GM23338 (cell line): ENCODE results near the gene LATS2. TPM values are rescaled to one million over a fixed set of nuclear protein-coding genes. Genes with fewer than 3 reads are reported as not detected.

Source experiments
- ATAC-seq: fragments of 200-7000 bp; cut with Tn5 transposase; 3 replicates; pipeline ENCODE4 v1.9.1; 2020
- DNase-seq: peaks from one replicate; pipeline ENCODE4 v3.0.0-alpha.2; 2015; ENCODE audit warnings: low spot score
- H2AFZ ChIP-seq: fragments of 200-600 bp; sonication (generic); 2 replicates; pipeline ENCODE4 v1.8.0; 2016; ENCODE audit warnings: antibody characterized with exemption, mild to moderate bottlenecking, moderate library complexity
- H3F3A ChIP-seq: fragments of 200-600 bp; sonication (generic); replicated peaks from 2 replicates; pipeline ENCODE4 v1.8.0; 2017; ENCODE audit warnings: antibody characterized with exemption, mixed run types, low read depth
- H3K27ac ChIP-seq: fragments of 200-600 bp; sonication (generic); 2 replicates; pipeline ENCODE4 v1.6.1; 2016; ENCODE audit warnings: low read depth
- H3K27me3 ChIP-seq: fragments of 200-600 bp; sonication (generic); 2 replicates; pipeline ENCODE4 v1.8.0; 2016; ENCODE audit warnings: mild to moderate bottlenecking, mixed run types, moderate library complexity; ENCODE audit not compliant: insufficient read depth
- H3K36me3 ChIP-seq: fragments of 200-600 bp; sonication (generic); 2 replicates; pipeline ENCODE4 v1.8.0; 2016; ENCODE audit warnings: mild to moderate bottlenecking; ENCODE audit not compliant: insufficient read depth
- H3K4me1 ChIP-seq: fragments of 200-600 bp; sonication (generic); 2 replicates; pipeline ENCODE4 v1.8.0; 2016; ENCODE audit warnings: mild to moderate bottlenecking, moderate library complexity; ENCODE audit not compliant: insufficient read depth
- H3K4me2 ChIP-seq: fragments of 200-600 bp; sonication (generic); 2 replicates; pipeline ENCODE4 v1.7.1; 2017; ENCODE audit warnings: mixed run types
- H3K4me3 ChIP-seq: fragments of 200-600 bp; sonication (generic); 2 replicates; pipeline ENCODE4 v1.6.1; 2016; ENCODE audit warnings: mixed run types
- H3K79me2 ChIP-seq: fragments of 200-600 bp; sonication (generic); replicated peaks from 2 replicates; pipeline ENCODE4 v1.8.0; 2017; ENCODE audit warnings: mild to moderate bottlenecking; ENCODE audit not compliant: insufficient read depth
- H3K9me2 ChIP-seq: fragments of 200-600 bp; sonication (generic); 2 replicates; pipeline ENCODE4 v1.8.0; 2017; ENCODE audit not compliant: insufficient read depth
- H4K20me1 ChIP-seq: fragments of 200-600 bp; sonication (generic); replicated peaks from 2 replicates; pipeline ENCODE4 v1.8.0; 2017; ENCODE audit warnings: mild to moderate bottlenecking; ENCODE audit not compliant: insufficient read depth
- H3K27ac Mint-ChIP-seq: 2 replicates; pipeline ENCODE4 v1.8.0; 2020; ENCODE audit warnings: inconsistent platforms, mild to moderate bottlenecking, moderate library complexity, mixed read lengths
- H3K27me3 Mint-ChIP-seq: 3 replicates; pipeline ENCODE4 v1.8.0; 2022; ENCODE audit warnings: low read depth, mild to moderate bottlenecking, moderate library complexity, mixed read lengths, inconsistent platforms; ENCODE audit not compliant: insufficient read depth, poor library complexity
- H3K36me3 Mint-ChIP-seq: 3 replicates; pipeline ENCODE4 v1.8.0; 2021; ENCODE audit warnings: low read depth, mild to moderate bottlenecking, inconsistent platforms, moderate library complexity, mixed read lengths
- H3K4me1 Mint-ChIP-seq: 3 replicates; pipeline ENCODE4 v1.8.0; 2020; ENCODE audit warnings: mild to moderate bottlenecking, inconsistent platforms, mixed read lengths
- H3K4me3 Mint-ChIP-seq: 3 replicates; pipeline ENCODE4 v1.8.0; 2021; ENCODE audit warnings: moderate library complexity, mild to moderate bottlenecking, inconsistent platforms, mixed read lengths
- H3K9me3 Mint-ChIP-seq: 3 replicates; pipeline ENCODE4 v1.8.0; 2020; ENCODE audit warnings: moderate library complexity, mild to moderate bottlenecking, inconsistent platforms, mixed read lengths
- CREB1 ChIP-seq: fragments of 250-450 bp; sonication (Bioruptor Pico); IDR thresholded peaks from 2 replicates; pipeline ENCODE4 v1.5.0; 2020; ENCODE audit warnings: low read depth, mild to moderate bottlenecking, moderate library complexity
- EZH2phosphoT487 ChIP-seq: fragments of 200-600 bp; sonication (generic); IDR thresholded peaks from one replicate; pipeline ENCODE4 v1.8.1; 2018; ENCODE audit warnings: antibody characterized with exemption; ENCODE audit not compliant: unreplicated experiment
- ZNF331 ChIP-seq: fragments of 250-450 bp; sonication (Bioruptor Pico); IDR thresholded peaks from 2 replicates; pipeline ENCODE4 v1.5.0; 2020; ENCODE audit warnings: low read depth, mild to moderate bottlenecking, moderate library complexity
- polyA plus RNA-seq: library from polyadenylated mRNA; unstranded; fragments of >200 nt; fragmentation: Nextera tagmentation; extraction: Ambion mirVana; gene quantifications from 2 replicates; pipeline ENCODE4 v1.2.1, GENCODE V29; 2016
- total RNA-seq: library from RNA; depleted of rRNA; stranded (reverse); fragments of >200 nt; shearing (Covaris generic); gene quantifications from 2 replicates; pipeline ENCODE4 v1.2.3, GENCODE V29; 2014
- TF ChIP-seq, protein P1 (sequence below): fragments of 250-450 bp; sonication (Bioruptor Pico); IDR thresholded peaks from 2 replicates; pipeline ENCODE4 v1.5.0; 2020; ENCODE audit warnings: mild to moderate bottlenecking, moderate library complexity
- TF ChIP-seq, protein P2 (sequence below), 2 experiments: fragments of 200-600 bp in 1 of 2; sonication (generic) in 1 of 2; conservative IDR thresholded peaks; 2 replicates each; pipeline versions ENCODE4 v1.5.1 to v1.6.1; 2016 to 2017; ENCODE audit warnings: antibody characterized with exemption in 2 of 2, low read depth in 2 of 2, mild to moderate bottlenecking in 2 of 2, moderate library complexity in 1 of 2

The LATS2 gene
- total and polyA plus RNA-seq, 2 experiments from 2014 or later, result 10.5 to 25.4 TPM

DNA sequence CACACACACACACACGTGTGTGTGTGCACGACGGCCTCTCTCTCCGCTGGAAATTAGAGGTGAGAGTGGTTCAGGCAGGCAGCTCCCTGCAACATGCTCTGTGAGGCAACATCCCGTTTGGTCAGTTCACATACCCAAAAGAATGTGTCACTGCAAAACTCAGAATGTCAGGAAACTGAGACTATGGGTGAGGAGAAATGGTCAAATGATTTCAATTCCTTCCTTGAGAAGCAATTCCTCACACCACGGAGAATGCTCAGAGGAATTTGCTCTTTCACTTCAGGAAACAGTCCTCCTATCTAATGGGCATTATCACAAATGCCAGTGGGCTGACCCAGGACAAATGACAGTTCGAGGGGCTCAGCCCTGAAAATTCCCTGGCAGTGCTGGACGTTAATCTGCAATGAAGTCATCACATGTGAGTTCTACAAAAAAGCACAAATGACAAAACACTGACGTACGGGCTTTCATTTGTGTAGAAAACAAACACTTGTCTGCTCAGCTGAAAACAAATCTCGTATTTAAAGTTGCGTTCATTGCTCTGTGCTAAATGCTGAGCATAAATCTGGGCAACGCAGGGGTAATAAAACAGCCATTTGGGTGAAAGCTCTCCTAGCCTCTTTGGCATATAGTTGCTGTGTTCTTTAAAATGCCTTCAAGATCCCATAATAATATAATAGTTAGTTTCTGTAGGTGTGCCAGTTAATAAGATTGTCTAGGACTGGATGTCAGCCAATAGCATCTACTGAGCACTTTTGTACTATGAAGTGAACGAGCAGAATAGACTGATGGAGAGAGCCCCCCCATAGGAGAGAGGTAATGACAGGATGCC, 18.6 kb upstream of the LATS2 start (continued):
- TF ChIP-seq, protein P1, sequence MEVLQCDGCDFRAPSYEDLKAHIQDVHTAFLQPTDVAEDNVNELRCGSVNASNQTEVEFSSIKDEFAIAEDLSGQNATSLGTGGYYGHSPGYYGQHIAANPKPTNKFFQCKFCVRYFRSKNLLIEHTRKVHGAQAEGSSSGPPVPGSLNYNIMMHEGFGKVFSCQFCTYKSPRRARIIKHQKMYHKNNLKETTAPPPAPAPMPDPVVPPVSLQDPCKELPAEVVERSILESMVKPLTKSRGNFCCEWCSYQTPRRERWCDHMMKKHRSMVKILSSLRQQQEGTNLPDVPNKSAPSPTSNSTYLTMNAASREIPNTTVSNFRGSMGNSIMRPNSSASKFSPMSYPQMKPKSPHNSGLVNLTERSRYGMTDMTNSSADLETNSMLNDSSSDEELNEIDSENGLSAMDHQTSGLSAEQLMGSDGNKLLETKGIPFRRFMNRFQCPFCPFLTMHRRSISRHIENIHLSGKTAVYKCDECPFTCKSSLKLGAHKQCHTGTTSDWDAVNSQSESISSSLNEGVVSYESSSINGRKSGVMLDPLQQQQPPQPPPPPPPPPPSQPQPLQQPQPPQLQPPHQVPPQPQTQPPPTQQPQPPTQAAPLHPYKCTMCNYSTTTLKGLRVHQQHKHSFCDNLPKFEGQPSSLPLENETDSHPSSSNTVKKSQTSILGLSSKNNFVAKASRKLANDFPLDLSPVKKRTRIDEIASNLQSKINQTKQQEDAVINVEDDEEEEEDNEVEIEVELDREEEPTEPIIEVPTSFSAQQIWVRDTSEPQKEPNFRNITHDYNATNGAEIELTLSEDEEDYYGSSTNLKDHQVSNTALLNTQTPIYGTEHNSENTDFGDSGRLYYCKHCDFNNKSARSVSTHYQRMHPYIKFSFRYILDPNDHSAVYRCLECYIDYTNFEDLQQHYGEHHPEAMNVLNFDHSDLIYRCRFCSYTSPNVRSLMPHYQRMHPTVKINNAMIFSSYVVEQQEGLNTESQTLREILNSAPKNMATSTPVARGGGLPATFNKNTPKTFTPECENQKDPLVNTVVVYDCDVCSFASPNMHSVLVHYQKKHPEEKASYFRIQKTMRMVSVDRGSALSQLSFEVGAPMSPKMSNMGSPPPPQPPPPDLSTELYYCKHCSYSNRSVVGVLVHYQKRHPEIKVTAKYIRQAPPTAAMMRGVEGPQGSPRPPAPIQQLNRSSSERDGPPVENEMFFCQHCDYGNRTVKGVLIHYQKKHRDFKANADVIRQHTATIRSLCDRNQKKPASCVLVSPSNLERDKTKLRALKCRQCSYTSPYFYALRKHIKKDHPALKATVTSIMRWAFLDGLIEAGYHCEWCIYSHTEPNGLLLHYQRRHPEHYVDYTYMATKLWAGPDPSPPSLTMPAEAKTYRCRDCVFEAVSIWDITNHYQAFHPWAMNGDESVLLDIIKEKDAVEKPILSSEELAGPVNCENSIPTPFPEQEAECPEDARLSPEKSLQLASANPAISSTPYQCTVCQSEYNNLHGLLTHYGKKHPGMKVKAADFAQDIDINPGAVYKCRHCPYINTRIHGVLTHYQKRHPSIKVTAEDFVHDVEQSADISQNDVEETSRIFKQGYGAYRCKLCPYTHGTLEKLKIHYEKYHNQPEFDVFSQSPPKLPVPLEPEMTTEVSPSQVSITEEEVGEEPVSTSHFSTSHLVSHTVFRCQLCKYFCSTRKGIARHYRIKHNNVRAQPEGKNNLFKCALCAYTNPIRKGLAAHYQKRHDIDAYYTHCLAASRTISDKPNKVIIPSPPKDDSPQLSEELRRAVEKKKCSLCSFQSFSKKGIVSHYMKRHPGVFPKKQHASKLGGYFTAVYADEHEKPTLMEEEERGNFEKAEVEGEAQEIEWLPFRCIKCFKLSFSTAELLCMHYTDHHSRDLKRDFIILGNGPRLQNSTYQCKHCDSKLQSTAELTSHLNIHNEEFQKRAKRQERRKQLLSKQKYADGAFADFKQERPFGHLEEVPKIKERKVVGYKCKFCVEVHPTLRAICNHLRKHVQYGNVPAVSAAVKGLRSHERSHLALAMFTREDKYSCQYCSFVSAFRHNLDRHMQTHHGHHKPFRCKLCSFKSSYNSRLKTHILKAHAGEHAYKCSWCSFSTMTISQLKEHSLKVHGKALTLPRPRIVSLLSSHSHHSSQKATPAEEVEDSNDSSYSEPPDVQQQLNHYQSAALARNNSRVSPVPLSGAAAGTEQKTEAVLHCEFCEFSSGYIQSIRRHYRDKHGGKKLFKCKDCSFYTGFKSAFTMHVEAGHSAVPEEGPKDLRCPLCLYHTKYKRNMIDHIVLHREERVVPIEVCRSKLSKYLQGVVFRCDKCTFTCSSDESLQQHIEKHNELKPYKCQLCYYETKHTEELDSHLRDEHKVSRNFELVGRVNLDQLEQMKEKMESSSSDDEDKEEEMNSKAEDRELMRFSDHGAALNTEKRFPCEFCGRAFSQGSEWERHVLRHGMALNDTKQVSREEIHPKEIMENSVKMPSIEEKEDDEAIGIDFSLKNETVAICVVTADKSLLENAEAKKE, result no peak
- no peak for TF ChIP-seq EZH2phosphoT487
- TF ChIP-seq CREB1 (CRISPR knock-in tag), result no peak

DNA sequence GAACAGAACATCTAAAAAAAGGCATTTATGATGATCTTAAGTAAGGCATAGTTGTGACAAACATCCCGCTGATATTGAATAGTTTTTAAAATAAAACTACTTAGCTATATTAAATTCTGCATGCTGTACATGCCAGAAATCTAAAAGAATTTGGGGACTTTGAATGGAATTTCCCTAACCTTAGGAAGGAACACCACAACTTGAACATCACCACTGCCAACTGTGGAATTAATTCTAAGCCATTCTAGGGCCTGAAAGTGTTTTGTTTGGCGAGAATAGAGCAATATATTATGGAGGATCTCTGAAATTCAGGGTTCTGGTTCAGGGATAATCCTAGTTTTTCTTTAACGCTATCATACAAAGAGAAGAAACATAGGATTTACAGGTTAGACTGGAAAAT, 17.8 kb upstream of the LATS2 start:
- no peaks in the 10 kb centered on the region for H3K9me2 ChIP-seq
- H3K27me3 Mint-ChIP-seq, result peaks cover 13% of the 10 kb centered on the region
- H3K4me3 ChIP-seq, result no peak overlapping the region
- DNase-seq (no peak), ATAC-seq (no peak)
- H3K27ac Mint-ChIP-seq, result no peak overlapping the region
- 0 out of 2 replicates have a peak, but pooled peaks cover 5% of the 10 kb centered on the region for H3F3A ChIP-seq
- H3K79me2 ChIP-seq, result no peaks in the 10 kb centered on the region
- H3K9me3 Mint-ChIP-seq, result no peaks in the 10 kb centered on the region
- peaks cover 7% of the 10 kb centered on the region; the same call in 1 of the 2 replicates for H3K27me3 ChIP-seq
- no peak overlapping the region for H3K4me2 ChIP-seq
- no peak overlapping the region for H2AFZ ChIP-seq
- H3K4me3 Mint-ChIP-seq, result no peak overlapping the region
- no peaks in the 10 kb centered on the region for H3K36me3 ChIP-seq
- H3K27ac ChIP-seq, result no peak overlapping the region
- H3K4me1 Mint-ChIP-seq, result peaks cover 38% of the 10 kb centered on the region
- H4K20me1 ChIP-seq, result no peaks in the 10 kb centered on the region
- H3K36me3 Mint-ChIP-seq, result no peaks in the 10 kb centered on the region
- H3K4me1 ChIP-seq, result peaks cover 10% of the 10 kb centered on the region
- TF ChIP-seq CREB1 (CRISPR knock-in tag) (no peak), EZH2phosphoT487 (no peak), ZNF331 (CRISPR knock-in tag) (no peak)
- TF ChIP-seq, protein P1, result no peak
- TF ChIP-seq, protein P2, sequence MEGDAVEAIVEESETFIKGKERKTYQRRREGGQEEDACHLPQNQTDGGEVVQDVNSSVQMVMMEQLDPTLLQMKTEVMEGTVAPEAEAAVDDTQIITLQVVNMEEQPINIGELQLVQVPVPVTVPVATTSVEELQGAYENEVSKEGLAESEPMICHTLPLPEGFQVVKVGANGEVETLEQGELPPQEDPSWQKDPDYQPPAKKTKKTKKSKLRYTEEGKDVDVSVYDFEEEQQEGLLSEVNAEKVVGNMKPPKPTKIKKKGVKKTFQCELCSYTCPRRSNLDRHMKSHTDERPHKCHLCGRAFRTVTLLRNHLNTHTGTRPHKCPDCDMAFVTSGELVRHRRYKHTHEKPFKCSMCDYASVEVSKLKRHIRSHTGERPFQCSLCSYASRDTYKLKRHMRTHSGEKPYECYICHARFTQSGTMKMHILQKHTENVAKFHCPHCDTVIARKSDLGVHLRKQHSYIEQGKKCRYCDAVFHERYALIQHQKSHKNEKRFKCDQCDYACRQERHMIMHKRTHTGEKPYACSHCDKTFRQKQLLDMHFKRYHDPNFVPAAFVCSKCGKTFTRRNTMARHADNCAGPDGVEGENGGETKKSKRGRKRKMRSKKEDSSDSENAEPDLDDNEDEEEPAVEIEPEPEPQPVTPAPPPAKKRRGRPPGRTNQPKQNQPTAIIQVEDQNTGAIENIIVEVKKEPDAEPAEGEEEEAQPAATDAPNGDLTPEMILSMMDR (conservative IDR thresholded peaks at IDR 0.05; ENCODE audit: low read depth in 2 of 2), result no peak
